Measurements from ENCODE around the gene MEIS2.

DNA sequence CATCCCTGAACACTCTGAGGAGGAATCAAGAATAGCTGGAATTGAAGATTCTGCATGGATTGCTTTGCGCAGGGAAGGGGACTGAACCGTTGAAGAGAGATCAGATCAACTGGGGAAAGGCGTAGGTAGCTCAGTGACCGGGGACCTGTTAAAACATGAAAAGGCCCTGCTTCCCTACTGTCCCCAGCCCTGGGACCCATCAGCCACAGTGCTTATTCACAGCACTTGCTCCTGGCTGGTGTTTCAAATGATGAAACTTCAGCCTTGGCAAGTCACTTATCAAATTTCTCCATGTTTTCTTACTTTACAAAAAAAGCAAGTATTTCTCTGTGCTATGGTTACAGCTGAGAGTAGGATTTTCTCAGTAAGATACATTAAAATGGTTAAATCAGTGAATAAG, 199.3 kb downstream of the MEIS2 start:
- TF ChIP-seq, protein P1, sequence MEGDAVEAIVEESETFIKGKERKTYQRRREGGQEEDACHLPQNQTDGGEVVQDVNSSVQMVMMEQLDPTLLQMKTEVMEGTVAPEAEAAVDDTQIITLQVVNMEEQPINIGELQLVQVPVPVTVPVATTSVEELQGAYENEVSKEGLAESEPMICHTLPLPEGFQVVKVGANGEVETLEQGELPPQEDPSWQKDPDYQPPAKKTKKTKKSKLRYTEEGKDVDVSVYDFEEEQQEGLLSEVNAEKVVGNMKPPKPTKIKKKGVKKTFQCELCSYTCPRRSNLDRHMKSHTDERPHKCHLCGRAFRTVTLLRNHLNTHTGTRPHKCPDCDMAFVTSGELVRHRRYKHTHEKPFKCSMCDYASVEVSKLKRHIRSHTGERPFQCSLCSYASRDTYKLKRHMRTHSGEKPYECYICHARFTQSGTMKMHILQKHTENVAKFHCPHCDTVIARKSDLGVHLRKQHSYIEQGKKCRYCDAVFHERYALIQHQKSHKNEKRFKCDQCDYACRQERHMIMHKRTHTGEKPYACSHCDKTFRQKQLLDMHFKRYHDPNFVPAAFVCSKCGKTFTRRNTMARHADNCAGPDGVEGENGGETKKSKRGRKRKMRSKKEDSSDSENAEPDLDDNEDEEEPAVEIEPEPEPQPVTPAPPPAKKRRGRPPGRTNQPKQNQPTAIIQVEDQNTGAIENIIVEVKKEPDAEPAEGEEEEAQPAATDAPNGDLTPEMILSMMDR (IDR thresholded peaks at IDR 0.05), result no peak
- no peak for TF ChIP-seq POLR2A (IDR thresholded peaks at IDR 0.05)

Data from Peyer's patch (tissue), 4 donors.